ENCODE data around the gene COL19A1.

Gene COL19A1

DNA sequence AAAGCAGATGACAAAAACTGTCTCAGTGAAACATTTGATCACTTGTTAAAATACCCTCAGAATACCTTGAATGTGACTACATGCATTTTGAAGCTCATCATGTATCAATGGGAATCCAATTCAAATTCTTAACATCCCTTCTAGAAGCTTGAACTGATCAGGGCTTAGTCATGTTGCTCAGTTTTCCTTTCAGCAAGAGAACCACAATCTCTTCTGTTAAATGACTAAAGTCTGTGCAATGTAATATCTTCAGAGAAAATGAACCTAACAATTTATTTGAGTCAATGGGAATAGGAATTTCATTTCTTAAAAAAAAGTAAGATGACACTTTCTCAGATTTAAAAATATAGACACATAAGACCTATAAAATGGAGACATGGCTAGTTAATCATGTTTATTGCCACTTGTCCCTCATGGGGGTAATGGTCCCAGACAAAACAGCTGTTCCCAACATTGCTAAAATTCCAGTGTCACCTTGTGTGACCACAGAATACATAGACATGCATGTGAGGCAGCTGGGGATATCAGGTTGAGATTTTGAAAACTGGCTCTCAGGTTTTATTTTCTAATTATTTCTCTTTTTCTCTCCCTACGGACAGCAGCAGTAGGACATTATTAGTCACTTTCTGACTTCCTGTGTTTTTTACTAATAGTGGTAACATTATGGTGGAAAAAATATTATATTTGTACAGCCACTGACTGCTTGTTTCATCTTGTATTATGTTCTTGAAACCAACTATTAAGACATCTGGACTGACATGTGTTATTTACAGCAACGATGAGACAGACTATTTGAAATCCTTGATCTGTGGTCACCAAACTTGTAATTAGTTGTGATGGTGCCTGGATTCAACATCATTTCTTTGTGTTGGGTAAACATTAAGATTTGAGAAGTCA lies 244.0 kb downstream of the COL19A1 start:
- no peak for TF ChIP-seq MYC (IDR thresholded peaks at IDR 0.05; ENCODE audit: low read depth, low read length)
- TF ChIP-seq, protein P1, sequence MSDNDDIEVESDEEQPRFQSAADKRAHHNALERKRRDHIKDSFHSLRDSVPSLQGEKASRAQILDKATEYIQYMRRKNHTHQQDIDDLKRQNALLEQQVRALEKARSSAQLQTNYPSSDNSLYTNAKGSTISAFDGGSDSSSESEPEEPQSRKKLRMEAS (IDR thresholded peaks at IDR 0.05; ENCODE audit: low read depth, low read length) = no peak
- no peak for TF ChIP-seq POLR2A (IDR thresholded peaks at IDR 0.05; ENCODE audit: extremely low read depth, insufficient read length)
- TF ChIP-seq, protein P2, sequence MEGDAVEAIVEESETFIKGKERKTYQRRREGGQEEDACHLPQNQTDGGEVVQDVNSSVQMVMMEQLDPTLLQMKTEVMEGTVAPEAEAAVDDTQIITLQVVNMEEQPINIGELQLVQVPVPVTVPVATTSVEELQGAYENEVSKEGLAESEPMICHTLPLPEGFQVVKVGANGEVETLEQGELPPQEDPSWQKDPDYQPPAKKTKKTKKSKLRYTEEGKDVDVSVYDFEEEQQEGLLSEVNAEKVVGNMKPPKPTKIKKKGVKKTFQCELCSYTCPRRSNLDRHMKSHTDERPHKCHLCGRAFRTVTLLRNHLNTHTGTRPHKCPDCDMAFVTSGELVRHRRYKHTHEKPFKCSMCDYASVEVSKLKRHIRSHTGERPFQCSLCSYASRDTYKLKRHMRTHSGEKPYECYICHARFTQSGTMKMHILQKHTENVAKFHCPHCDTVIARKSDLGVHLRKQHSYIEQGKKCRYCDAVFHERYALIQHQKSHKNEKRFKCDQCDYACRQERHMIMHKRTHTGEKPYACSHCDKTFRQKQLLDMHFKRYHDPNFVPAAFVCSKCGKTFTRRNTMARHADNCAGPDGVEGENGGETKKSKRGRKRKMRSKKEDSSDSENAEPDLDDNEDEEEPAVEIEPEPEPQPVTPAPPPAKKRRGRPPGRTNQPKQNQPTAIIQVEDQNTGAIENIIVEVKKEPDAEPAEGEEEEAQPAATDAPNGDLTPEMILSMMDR (IDR thresholded peaks at IDR 0.05; ENCODE audit: low read depth, low read length) = no peak
- H3K4me3 ChIP-seq (ENCODE audit: low read depth, low read length) = no peak overlapping the region
- no peak for DNase-seq (ENCODE audit: low read depth)

DNA sequence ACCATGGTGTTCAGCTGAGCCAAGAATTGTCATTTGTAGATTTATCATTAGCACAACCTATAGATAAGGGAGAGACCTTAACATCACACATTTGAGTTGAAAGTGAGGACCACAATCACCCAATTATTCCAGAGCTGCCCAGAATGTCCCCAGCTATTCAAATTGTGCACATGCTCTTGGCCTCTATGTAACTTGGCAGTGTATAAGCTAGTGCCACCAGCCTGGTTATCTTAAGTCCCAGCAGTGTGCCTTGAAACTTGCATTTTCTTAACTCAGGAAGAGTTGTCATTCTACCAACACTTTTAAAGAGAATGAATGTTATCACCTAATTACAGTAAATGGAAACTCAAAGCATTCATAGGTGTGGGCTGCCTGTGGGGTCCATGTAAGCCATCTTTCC lies 245.4 kb downstream of the COL19A1 start:
- TF ChIP-seq, protein P1 (IDR thresholded peaks at IDR 0.05; ENCODE audit: low read depth, low read length) = no peak
- TF ChIP-seq, protein P2 (IDR thresholded peaks at IDR 0.05; ENCODE audit: low read depth, low read length) = no peak
- TF ChIP-seq MYC (IDR thresholded peaks at IDR 0.05; ENCODE audit: low read depth, low read length) (no peak), POLR2A (IDR thresholded peaks at IDR 0.05; ENCODE audit: extremely low read depth, insufficient read length) (no peak)
- H3K4me3 ChIP-seq (ENCODE audit: low read depth, low read length) = no peak overlapping the region
- no peak for DNase-seq (ENCODE audit: low read depth)

DNA sequence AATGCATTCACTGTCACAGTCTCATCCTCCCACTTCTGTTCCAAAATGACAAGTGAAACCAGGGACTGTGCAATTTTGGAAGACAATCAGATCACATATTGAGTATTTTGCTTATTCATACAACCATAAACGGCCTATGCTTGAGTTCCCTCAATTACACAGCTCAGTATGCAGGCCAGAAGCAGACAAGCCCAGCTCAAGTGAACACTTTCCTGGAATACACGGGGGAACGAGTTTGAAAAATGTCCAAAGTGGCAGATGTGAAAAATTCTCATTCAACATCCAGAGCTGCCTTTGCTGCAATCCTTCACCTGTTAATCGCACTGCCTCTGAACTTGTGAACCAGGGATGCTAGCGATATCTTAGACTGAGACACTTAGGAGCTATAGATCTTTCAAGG lies 246.4 kb downstream of the COL19A1 start:
- TF ChIP-seq, protein P1 (IDR thresholded peaks at IDR 0.05; ENCODE audit: low read depth, low read length) = no peak
- TF ChIP-seq, protein P2 (IDR thresholded peaks at IDR 0.05; ENCODE audit: low read depth, low read length) = no peak
- TF ChIP-seq POLR2A (IDR thresholded peaks at IDR 0.05; ENCODE audit: extremely low read depth, insufficient read length) (no peak), MYC (IDR thresholded peaks at IDR 0.05; ENCODE audit: low read depth, low read length) (no peak)
- no peak overlapping the region for H3K4me3 ChIP-seq (ENCODE audit: low read depth, low read length)
- no peak for DNase-seq (ENCODE audit: low read depth)

DNA sequence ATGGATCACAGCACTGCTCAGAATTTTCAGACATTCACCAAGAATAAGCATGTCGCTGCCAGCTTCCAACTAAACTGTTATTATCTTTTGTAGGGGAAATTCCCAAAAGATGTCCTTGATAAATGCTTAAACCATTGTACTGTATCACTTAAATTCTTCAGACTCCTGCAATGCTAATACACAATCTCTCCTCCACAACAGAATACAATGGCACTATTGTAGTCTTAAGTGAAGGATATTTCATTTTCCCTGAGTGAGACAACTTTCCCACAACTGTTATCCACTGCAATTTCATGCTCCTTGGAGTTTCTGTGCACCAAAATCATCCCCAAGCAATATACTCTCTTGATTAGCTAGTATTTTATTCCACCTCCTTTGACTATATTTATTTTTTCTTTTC lies 246.8 kb downstream of the COL19A1 start:
- H3K4me3 ChIP-seq (ENCODE audit: low read depth, low read length) = no peak overlapping the region
- no peak for DNase-seq (ENCODE audit: low read depth)
- TF ChIP-seq, protein P2 (IDR thresholded peaks at IDR 0.05; ENCODE audit: low read depth, low read length) = no peak
- TF ChIP-seq, protein P1 (IDR thresholded peaks at IDR 0.05; ENCODE audit: low read depth, low read length) = no peak
- no peak for TF ChIP-seq POLR2A (IDR thresholded peaks at IDR 0.05; ENCODE audit: extremely low read depth, insufficient read length)

DNA sequence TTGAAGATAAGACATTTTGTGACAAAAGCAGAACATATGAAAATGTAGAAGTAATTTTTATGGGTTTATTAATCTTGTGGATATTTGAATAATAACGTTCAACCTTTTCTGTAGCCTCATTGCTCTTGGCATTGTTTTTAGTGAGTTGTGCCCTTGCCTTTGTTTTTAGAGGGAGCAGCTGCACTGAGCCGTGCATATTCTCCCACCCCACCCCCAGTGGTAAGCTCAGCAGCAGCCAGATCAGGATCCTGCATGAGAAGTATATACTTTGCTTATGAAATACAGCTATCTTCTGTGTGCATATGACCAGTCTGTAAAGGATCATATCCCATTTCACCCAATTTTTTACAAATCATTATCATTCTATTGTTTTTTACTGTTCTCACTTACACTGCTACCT lies 252.3 kb downstream of the COL19A1 start:
- H3K4me3 ChIP-seq (ENCODE audit: low read depth, low read length) = no peak overlapping the region
- no peak for TF ChIP-seq POLR2A (IDR thresholded peaks at IDR 0.05; ENCODE audit: extremely low read depth, insufficient read length)
- TF ChIP-seq, protein P1 (IDR thresholded peaks at IDR 0.05; ENCODE audit: low read depth, low read length) = no peak
- no peak for TF ChIP-seq MYC (IDR thresholded peaks at IDR 0.05; ENCODE audit: low read depth, low read length)
- TF ChIP-seq, protein P2 (IDR thresholded peaks at IDR 0.05; ENCODE audit: low read depth, low read length) = no peak
- DNase-seq (ENCODE audit: low read depth) = no peak
